Measurements from ENCODE around the gene TPM2. TPM values are rescaled to one million over a fixed set of nuclear protein-coding genes. Genes with fewer than 3 reads are reported as not detected.

TPM2 gene
- total and polyA plus RNA-seq, 9 of the 15 experiments (the other 6 are each of a cell fraction or from before 2014, with no cell fraction given): 0.28 to 16.1 (median 4.5) TPM

DNA sequence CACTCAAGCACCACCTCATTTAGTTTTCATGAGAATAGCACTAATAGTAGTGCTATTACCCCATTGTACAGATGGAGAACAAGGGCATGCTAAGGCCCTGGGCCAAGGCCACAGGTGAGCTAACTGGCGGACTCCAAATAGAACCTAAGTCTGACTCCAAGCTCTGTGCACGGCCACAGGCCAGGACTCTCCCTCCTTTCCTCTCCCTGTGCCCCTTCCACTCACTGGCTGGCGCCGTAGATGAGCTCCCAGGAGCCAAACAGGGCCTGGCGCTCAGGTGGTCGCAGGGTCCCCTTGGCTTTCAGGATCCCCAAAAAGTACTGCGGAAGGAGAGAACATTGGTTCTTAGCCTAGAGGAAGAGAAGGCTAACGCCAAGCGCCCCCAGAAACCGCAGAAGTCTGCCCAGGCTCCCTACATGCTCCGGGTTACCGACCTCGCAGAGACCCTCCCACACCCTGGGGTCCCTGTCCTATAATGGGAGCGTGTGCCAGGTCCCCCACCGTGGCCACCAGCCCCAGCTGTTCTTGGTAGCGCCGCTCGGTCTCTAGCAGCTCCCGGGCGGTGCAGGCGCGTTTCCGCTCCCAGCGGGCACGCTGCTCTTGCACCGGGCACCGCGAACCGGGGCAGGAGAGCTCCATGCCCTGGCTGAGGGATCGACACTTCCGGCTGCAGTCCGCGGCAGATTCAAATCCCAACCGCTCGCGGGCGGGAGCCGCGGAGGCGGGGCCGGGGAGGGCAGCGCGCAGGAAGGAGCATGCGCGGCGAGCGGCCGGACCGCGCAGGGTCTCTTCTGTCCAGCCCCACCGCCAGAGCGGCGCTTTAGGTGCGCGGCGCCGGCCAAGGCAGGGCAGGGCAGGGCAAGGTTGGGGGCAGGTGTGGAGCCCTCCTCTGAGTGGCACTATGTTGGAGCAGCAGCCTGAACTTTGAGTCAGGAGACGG, 24.9 kb downstream of the TPM2 start, which contains the start of gene ARHGEF39 (continued):
- no peak for TF ChIP-seq ZC3H4 (CRISPR knock-in tag; IDR thresholded peaks at IDR 0.05; ENCODE audit: borderline replicate concordance)
- TF ChIP-seq GATA2 (CRISPR knock-in tag; IDR thresholded peaks at IDR 0.05): no peak
- no peak for TF ChIP-seq ZNF431 (CRISPR knock-in tag; IDR thresholded peaks at IDR 0.05)
- no peak for TF ChIP-seq CHD4 (IDR thresholded peaks at IDR 0.05; ENCODE audit: insufficient read depth, insufficient replicate concordance, low read depth, low read length, poor library complexity, severe bottlenecking)
- TF ChIP-seq E2F3 (CRISPR knock-in tag; IDR thresholded peaks at IDR 0.05): 0 out of 2 replicates have a peak, but pooled peaks have one; percentile 49
- TF ChIP-seq, protein P1, sequence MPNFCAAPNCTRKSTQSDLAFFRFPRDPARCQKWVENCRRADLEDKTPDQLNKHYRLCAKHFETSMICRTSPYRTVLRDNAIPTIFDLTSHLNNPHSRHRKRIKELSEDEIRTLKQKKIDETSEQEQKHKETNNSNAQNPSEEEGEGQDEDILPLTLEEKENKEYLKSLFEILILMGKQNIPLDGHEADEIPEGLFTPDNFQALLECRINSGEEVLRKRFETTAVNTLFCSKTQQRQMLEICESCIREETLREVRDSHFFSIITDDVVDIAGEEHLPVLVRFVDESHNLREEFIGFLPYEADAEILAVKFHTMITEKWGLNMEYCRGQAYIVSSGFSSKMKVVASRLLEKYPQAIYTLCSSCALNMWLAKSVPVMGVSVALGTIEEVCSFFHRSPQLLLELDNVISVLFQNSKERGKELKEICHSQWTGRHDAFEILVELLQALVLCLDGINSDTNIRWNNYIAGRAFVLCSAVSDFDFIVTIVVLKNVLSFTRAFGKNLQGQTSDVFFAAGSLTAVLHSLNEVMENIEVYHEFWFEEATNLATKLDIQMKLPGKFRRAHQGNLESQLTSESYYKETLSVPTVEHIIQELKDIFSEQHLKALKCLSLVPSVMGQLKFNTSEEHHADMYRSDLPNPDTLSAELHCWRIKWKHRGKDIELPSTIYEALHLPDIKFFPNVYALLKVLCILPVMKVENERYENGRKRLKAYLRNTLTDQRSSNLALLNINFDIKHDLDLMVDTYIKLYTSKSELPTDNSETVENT (CRISPR knock-in tag; IDR thresholded peaks at IDR 0.05): no peak
- no peak for TF ChIP-seq HLTF (IDR thresholded peaks at IDR 0.05)
- TF ChIP-seq CBX3 (IDR thresholded peaks at IDR 0.05; ENCODE audit: borderline replicate concordance in 1 of 2, low read length in 2 of 2): no peak
- no peak for TF ChIP-seq TCF7L2 (IDR thresholded peaks at IDR 0.05; ENCODE audit: low read depth, low read length)
- no peak for TF ChIP-seq ZNF384 (IDR thresholded peaks at IDR 0.05; ENCODE audit: low read depth, low read length)
- no peak for TF ChIP-seq PHB2 (IDR thresholded peaks at IDR 0.05; ENCODE audit: low read depth)
- TF ChIP-seq ZNF75A (CRISPR knock-in tag; IDR thresholded peaks at IDR 0.05): no peak
- no peak for TF ChIP-seq TFAM (CRISPR knock-in tag; conservative IDR thresholded peaks at IDR 0.05)
- TF ChIP-seq, protein P2, sequence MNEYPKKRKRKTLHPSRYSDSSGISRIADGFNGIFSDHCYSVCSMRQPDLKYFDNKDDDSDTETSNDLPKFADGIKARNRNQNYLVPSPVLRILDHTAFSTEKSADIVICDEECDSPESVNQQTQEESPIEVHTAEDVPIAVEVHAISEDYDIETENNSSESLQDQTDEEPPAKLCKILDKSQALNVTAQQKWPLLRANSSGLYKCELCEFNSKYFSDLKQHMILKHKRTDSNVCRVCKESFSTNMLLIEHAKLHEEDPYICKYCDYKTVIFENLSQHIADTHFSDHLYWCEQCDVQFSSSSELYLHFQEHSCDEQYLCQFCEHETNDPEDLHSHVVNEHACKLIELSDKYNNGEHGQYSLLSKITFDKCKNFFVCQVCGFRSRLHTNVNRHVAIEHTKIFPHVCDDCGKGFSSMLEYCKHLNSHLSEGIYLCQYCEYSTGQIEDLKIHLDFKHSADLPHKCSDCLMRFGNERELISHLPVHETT (CRISPR knock-in tag; conservative IDR thresholded peaks at IDR 0.05 in 1 of 2, IDR thresholded peaks at IDR 0.05 in 1 of 2): no peak
- no peak for TF ChIP-seq MIER1 (IDR thresholded peaks at IDR 0.05; ENCODE audit: low read depth)
- TF ChIP-seq, protein P3, sequence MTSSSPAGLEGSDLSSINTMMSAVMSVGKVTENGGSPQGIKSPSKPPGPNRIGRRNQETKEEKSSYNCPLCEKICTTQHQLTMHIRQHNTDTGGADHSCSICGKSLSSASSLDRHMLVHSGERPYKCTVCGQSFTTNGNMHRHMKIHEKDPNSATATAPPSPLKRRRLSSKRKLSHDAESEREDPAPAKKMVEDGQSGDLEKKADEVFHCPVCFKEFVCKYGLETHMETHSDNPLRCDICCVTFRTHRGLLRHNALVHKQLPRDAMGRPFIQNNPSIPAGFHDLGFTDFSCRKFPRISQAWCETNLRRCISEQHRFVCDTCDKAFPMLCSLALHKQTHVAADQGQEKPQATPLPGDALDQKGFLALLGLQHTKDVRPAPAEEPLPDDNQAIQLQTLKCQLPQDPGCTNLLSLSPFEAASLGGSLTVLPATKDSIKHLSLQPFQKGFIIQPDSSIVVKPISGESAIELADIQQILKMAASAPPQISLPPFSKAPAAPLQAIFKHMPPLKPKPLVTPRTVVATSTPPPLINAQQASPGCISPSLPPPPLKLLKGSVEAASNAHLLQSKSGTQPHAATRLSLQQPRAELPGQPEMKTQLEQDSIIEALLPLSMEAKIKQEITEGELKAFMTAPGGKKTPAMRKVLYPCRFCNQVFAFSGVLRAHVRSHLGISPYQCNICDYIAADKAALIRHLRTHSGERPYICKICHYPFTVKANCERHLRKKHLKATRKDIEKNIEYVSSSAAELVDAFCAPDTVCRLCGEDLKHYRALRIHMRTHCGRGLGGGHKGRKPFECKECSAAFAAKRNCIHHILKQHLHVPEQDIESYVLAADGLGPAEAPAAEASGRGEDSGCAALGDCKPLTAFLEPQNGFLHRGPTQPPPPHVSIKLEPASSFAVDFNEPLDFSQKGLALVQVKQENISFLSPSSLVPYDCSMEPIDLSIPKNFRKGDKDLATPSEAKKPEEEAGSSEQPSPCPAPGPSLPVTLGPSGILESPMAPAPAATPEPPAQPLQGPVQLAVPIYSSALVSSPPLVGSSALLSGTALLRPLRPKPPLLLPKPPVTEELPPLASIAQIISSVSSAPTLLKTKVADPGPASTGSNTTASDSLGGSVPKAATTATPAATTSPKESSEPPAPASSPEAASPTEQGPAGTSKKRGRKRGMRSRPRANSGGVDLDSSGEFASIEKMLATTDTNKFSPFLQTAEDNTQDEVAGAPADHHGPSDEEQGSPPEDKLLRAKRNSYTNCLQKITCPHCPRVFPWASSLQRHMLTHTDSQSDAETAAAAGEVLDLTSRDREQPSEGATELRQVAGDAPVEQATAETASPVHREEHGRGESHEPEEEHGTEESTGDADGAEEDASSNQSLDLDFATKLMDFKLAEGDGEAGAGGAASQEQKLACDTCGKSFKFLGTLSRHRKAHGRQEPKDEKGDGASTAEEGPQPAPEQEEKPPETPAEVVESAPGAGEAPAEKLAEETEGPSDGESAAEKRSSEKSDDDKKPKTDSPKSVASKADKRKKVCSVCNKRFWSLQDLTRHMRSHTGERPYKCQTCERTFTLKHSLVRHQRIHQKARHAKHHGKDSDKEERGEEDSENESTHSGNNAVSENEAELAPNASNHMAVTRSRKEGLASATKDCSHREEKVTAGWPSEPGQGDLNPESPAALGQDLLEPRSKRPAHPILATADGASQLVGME (CRISPR knock-in tag; IDR thresholded peaks at IDR 0.05): no peak
- TF ChIP-seq CREBBP (IDR thresholded peaks at IDR 0.05; ENCODE audit: low read depth, low read length): no peak
- TF ChIP-seq TCF7 (IDR thresholded peaks at IDR 0.05; ENCODE audit: borderline replicate concordance): no peak
